GM19324 (cell line): ENCODE measurements around the gene ZNF587.
"Not testable (repeated sequence)": the region's sequence is repeated elsewhere in the genome, so short reads cannot be mapped to it uniquely, and the experiment has no call there.

Experiments
- ATAC-seq: cut with Tn5 transposase; IDR thresholded peaks from one replicate; pipeline ENCODE4 v1.9.1; 2021; ENCODE audit warnings: mild to moderate bottlenecking, moderate library complexity; ENCODE audit not compliant: unreplicated experiment, low FRiP score

The ZNF587 gene

GRCh38 chr19:57873883-57874799 lies 24.5 kb downstream of the ZNF587 start:
- not testable (repeated sequence) for ATAC-seq

GRCh38 chr19:57886046-57886445 lies 36.4 kb downstream of the ZNF587 start:
- no peak for ATAC-seq

DNA sequence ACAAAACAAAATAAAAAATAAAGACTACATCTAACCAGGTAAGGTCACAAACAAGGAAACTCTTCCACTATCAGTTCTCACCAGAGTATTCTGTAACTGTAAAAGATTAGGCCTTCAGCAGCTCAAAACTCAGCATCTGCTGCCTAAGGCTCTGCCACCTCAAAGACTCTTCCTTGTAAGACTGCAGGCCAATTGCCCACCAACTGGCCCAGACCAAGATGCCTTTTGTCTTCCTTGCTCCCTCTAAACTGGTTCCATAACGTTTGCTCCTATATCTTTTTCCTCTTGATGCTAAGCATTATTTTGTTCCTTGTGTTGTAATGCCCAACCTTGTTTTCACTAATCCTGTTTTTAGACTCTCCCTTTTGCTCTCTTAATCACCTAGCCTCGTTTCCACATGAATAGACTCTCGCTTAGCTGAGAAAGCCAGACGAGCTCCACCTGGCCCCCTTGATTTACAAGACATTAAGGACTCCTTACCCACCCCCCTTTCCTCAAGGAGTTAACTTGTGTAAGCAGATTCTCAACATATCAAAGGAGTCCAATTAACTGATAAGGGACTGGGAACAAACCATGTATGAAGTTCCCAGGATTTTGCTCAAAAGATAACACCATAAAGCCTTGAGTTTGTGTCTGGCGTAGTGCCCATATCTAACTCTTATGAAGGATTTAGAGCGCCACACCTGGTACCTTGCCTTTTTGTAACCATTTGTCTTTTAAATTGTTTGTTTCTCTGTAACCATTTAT lies 37.7 kb downstream of the ZNF587 start:
- ATAC-seq: no peak

DNA sequence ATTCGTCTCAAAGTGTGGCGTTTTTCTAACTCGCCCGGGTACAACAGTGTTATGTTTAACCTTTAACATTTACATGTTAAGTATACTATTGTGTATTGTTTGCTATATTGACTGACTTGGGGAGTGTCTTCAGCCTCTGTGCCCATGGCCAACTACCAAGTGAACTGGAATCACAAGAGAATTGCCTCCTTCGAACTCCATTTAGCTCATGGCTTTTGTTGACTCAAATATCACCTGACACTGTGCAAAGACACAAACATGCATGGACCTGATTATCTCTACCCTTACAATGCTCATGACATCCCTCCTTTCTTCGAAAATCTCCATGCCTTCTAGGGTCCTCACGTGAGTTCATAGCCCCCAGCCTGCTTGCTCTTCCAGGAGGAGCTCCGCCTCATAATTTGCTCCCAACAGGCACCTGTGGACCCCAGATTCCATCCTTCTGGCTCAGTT lies 38.5 kb downstream of the ZNF587 start:
- ATAC-seq: no peak

DNA sequence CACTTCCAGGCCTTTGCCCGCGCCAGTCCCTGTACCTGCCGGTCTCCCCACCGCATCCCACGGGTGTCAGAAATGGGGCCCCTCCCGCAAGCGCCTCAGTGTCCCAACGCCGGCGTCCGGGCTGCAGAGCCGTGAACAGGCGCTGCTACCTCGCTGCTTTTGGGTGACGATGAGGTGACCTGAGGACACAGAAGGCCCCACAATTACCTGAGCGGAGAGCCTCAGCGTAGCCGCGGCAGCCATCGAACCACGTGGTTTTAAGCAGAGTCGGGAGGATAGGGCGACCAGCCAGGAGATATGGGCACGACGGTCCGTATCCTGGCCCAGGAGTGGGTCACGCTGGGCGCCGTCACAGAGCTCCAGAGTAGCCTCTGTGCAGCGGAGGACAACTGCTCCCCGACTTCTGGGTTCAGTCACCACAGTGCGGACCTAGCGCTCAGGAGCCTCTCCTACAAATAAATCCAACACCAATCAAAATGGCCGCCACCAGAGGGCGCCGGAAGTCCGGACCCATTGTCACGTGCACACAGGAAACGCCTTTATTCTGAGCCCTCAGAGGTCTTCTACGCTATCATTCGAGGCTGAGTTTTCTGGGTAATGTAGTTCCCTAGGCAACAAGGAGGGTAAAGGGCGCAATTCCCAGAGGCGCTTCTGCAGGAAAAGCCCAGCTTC lies 39.0 kb downstream of the ZNF587 start, which contains the start of gene ZNF814:
Gene ZNF814 (minus strand): TSS at position 478 of the 672 bp plus-strand sequence. CDS start 235 bp downstream, at position 243.
- ATAC-seq: no peak

- ATAC-seq: not testable (repeated sequence)
Measured at GRCh38 chr19:57890706-57891105, 41.0 kb downstream of the ZNF587 start.

DNA sequence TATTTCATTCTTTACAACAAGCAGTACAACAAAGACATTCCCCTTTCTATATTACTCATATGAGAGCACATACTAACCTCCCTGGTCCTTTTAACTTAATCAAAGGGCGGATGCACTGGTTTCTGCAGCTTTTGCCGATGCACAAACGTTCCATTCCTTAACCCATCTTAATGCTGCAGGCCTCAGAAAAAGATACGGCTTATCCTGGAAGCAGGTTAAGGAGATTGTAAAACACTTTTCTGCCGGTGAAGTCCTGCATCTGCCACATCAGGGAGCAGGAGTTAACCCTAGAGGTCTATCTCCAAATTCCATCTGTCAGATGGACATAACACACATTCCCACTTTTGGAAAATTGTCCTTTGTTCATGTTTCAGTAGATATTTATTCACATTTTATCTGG lies 50.7 kb downstream of the ZNF587 start:
- ATAC-seq: no peak

GRCh38 chr19:57903618-57904184 lies 54.0 kb downstream of the ZNF587 start:
- no peak for ATAC-seq

DNA sequence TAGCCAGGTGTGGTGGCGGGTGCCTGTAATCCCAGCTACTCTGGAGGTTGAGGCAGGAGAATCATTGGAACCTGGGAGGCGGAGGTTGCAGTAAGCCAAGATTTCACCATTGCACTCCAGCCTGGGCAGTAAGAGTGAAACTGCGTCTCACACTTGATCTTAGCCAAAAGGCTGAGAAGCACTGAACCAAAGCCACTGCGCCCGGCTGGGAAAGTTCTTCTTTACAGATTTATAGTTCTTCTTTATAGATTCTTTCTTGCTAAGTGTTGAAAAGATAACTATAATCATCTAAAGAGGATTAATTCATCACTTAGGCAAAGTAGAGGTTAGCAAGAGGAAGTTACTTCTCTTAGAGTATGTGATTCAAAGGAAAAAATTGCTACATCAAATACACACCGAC lies 55.6 kb downstream of the ZNF587 start:
- no peak for ATAC-seq

- no peak for ATAC-seq
Measured at GRCh38 chr19:57907394-57907793, 57.7 kb downstream of the ZNF587 start.

- no peak for ATAC-seq
Measured at GRCh38 chr19:57914531-57914930, 64.9 kb downstream of the ZNF587 start.
